ENCODE results near the gene FAM210A. TPM values are rescaled to one million over a fixed set of nuclear protein-coding genes. Genes with fewer than 3 reads are reported as not detected.

Gene FAM210A
- total and polyA plus RNA-seq, 2 of the 4 experiments (the other 2 are of a cell fraction) = 9.8 to 25.3 TPM

DNA sequence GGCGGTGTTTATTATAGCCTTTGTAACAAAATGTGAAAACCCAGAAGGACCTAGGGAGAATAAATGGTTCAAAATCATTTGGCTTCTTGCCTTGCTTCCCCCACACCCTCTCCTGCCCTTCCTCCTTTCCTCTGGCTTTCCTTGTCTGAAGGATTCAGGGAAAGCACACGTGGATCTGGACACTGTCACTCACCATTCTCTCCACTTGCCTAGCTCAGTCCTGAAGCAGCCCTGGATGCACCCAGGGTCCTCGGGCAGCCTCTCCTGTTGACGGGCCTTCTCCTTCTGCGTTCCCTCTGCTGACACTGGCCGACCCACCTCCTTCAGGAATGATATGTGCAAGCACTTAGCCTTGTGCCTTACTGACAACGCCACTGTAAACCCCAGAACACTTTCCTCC, 68.4 kb downstream of the FAM210A start:
- Histone ChIP-seq H3K4me2 (ENCODE audit: low read depth, low read length) (no peak overlapping the region), H3K9me3 (ENCODE audit: control insufficient read depth, insufficient read depth, low read length) (no peaks in the 10 kb centered on the region), H4K91ac (ENCODE audit: insufficient read depth, low read depth, low read length) (no peak overlapping the region), H3K36me3 (ENCODE audit: control insufficient read depth, insufficient read depth, low read length) (no peaks in the 10 kb centered on the region), H3K79me1 (ENCODE audit: low read depth in 1 of 2, low read length in 2 of 2) (no peaks in the 10 kb centered on the region), H3K23ac (ENCODE audit: low read depth, low read length) (no peak overlapping the region), H2BK20ac (ENCODE audit: low read depth, low read length) (no peak overlapping the region), H2AK9ac (replicated peaks; ENCODE audit: low read depth, low read length, poor library complexity) (peak overlapping the region; percentile 44), H2AFZ (replicated peaks; ENCODE audit: low read length, poor library complexity) (no peak overlapping the region), H3K4ac (ENCODE audit: low read depth, low read length) (no peak overlapping the region), H3K4me1 (ENCODE audit: control insufficient read depth, insufficient read depth, low read length) (no peaks in the 10 kb centered on the region), H2AK5ac (ENCODE audit: low read depth, low read length) (no peak overlapping the region), H4K20me1 (ENCODE audit: insufficient read depth, low read length) (no peaks in the 10 kb centered on the region), H2BK120ac (ENCODE audit: low read depth, low read length) (no peak overlapping the region), H3K56ac (ENCODE audit: extremely low read depth, insufficient read depth, low read length) (no peak overlapping the region), H3K14ac (replicated peaks; ENCODE audit: low read depth, low read length) (no peak overlapping the region), H4K5ac (ENCODE audit: low read depth, low read length) (no peak overlapping the region), H3K27me3 (ENCODE audit: control insufficient read depth, insufficient read depth, low read length) (no peaks in the 10 kb centered on the region; the same call in 1 of the 2 replicates), H2BK5ac (ENCODE audit: low read depth, low read length, poor library complexity, severe bottlenecking) (no peak overlapping the region), H3K18ac (ENCODE audit: low read depth, low read length) (no peak overlapping the region), H3K4me3 (ENCODE audit: insufficient read depth, low read depth, low read length) (no peak overlapping the region), H2BK15ac (ENCODE audit: low read depth, low read length) (no peak overlapping the region), H4K8ac (ENCODE audit: low read depth in 2 of 2, low read length in 2 of 2) (no peak overlapping the region), H3K27ac (ENCODE audit: insufficient read depth, low read length) (no peak overlapping the region), H3K9me1 (ENCODE audit: insufficient read depth, low read length) (no peaks in the 10 kb centered on the region), H3K9ac (ENCODE audit: low read depth, low read length) (no peak overlapping the region)
- TF ChIP-seq MXI1 (IDR thresholded peaks at IDR 0.05; ENCODE audit: borderline replicate concordance, low read depth, low read length) (no peak), SMC3 (IDR thresholded peaks at IDR 0.05; ENCODE audit: low read depth, low read length) (no peak), RAD21 (IDR thresholded peaks at IDR 0.05; ENCODE audit: low read length) (no peak), CEBPB (IDR thresholded peaks at IDR 0.05; ENCODE audit: low read depth, low read length) (no peak), NFE2L2 (IDR thresholded peaks at IDR 0.05; ENCODE audit: low read depth, low read length) (no peak), USF2 (IDR thresholded peaks at IDR 0.05; ENCODE audit: low read depth, low read length) (no peak), RFX5 (IDR thresholded peaks at IDR 0.05; ENCODE audit: low read depth, low read length) (no peak), FOS (IDR thresholded peaks at IDR 0.05; ENCODE audit: low read depth, low read length) (no peak), MAFK (IDR thresholded peaks at IDR 0.05; ENCODE audit: low read depth, low read length) (no peak), MAZ (IDR thresholded peaks at IDR 0.05; ENCODE audit: borderline replicate concordance, low read depth, low read length) (no peak), RCOR1 (IDR thresholded peaks at IDR 0.05; ENCODE audit: insufficient replicate concordance, low read length) (no peak), CHD1 (IDR thresholded peaks at IDR 0.05; ENCODE audit: low read depth, low read length) (no peak), BHLHE40 (IDR thresholded peaks at IDR 0.05; ENCODE audit: low read depth, low read length) (no peak), POLR2A (IDR thresholded peaks at IDR 0.05; ENCODE audit: low read depth, low read length) (no peak), CTCF (conservative IDR thresholded peaks at IDR 0.05; ENCODE audit: low read depth, low read length) (no peak)
- TF ChIP-seq, protein P1, sequence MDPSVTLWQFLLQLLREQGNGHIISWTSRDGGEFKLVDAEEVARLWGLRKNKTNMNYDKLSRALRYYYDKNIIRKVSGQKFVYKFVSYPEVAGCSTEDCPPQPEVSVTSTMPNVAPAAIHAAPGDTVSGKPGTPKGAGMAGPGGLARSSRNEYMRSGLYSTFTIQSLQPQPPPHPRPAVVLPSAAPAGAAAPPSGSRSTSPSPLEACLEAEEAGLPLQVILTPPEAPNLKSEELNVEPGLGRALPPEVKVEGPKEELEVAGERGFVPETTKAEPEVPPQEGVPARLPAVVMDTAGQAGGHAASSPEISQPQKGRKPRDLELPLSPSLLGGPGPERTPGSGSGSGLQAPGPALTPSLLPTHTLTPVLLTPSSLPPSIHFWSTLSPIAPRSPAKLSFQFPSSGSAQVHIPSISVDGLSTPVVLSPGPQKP (IDR thresholded peaks at IDR 0.05; ENCODE audit: borderline replicate concordance, low read depth, low read length) = no peak
- ChIA-PET POLR2A (ENCODE audit: unreplicated experiment) (no interaction called here), CTCF (no interaction called here)
- ATAC-seq (ENCODE audit: low read depth) (no peak; the same call in 1 of the 2 replicates), DNase-seq (no peak)
- WGBS, 2 experiments (ENCODE audit: extremely low coverage in 2 of 2, insufficient read length in 1 of 2) = 76% methylated on average over 5 of the region's 7 CpGs; no CpG with 5 or more reads in 1 of the 2 experiments
- intact Hi-C loops (cut with micrococcal nuclease) = no loop called here
- dilution Hi-C loops (cut with HindIII; ENCODE audit: low sequenced_read_pairs, unreplicated experiment) = no loop called here
- BruUV-seq (replicated peaks) = no TSS peak
- in situ Hi-C loops (cut with MboI; ENCODE audit: low sequenced_read_pairs) = no loop called here

Data from IMR-90 (cell line).